Erythroblast (primary cell): Measurements from ENCODE around the gene GNB4.

ENCODE experiments used
- GATA1 ChIP-seq: IDR thresholded peaks from 2 replicates; pipeline ENCODE4 v1.6.1; 2011; ENCODE audit warnings: low read depth, mild to moderate bottlenecking, control low read depth, low read length, moderate library complexity
- POLR2A ChIP-seq: IDR thresholded peaks from 2 replicates; pipeline ENCODE4 v1.6.1; 2011; ENCODE audit warnings: mild to moderate bottlenecking, low read length

DNA sequence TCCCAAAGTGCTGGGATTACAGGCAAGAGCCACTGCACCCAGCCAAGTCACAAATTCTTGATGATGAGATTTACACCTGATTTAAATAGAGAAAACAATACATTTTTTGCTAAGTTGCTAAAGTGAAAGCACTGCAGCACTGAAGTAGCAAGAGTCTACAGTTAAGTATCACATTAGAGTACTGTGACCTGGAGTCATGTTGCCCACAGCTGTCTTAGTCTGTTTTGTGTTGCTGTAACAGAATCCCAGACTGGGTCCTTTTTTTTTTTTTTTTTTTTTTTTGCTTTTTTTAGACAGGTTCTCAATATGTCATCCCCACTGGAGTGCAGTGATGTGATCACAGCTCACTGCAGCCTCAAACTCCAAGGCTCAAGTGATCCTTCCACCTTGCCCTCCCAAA is 23.2 kb upstream of the GNB4 start:
- TF ChIP-seq POLR2A = no peak
- TF ChIP-seq GATA1 = no peak
